GM20000 (cell line): ENCODE data around the gene CNTNAP5.

ENCODE experiments used
- DNase-seq: peaks from one replicate; pipeline ENCODE4 v3.0.0; 2012; ENCODE audit warnings: low spot score
- TF ChIP-seq, protein P1 (sequence below): IDR thresholded peaks from 2 replicates; pipeline ENCODE4 v1.5.1; 2012; ENCODE audit warnings: mild to moderate bottlenecking, control low read depth; ENCODE audit errors: extremely low read depth, missing control alignments

The CNTNAP5 gene

GRCh38 chr2:124039762-124040291, 14.7 kb downstream of the CNTNAP5 start:
- TF ChIP-seq, protein P1, sequence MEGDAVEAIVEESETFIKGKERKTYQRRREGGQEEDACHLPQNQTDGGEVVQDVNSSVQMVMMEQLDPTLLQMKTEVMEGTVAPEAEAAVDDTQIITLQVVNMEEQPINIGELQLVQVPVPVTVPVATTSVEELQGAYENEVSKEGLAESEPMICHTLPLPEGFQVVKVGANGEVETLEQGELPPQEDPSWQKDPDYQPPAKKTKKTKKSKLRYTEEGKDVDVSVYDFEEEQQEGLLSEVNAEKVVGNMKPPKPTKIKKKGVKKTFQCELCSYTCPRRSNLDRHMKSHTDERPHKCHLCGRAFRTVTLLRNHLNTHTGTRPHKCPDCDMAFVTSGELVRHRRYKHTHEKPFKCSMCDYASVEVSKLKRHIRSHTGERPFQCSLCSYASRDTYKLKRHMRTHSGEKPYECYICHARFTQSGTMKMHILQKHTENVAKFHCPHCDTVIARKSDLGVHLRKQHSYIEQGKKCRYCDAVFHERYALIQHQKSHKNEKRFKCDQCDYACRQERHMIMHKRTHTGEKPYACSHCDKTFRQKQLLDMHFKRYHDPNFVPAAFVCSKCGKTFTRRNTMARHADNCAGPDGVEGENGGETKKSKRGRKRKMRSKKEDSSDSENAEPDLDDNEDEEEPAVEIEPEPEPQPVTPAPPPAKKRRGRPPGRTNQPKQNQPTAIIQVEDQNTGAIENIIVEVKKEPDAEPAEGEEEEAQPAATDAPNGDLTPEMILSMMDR: no peak
- no peak for DNase-seq

DNA sequence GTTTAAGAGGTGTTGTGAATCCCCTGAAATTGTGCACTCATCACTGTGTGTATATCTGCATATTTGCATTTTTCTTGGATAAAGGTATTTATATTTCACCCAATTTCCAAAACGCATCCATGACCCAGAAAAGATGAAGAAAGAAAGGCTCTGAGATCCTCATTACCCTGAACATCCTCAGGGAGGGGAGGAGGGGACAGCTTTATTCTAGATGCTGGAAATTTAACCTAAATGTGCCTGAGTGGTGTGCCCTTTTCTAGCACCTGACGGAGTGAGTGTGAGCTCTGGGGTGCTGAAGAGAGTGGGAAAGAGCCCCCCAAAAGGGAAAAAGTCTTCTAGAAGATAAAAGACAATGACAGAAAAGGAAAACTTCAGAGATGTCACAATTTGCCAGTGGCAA, 20.8 kb downstream of the CNTNAP5 start:
- TF ChIP-seq, protein P1: no peak
- DNase-seq: no peak

GRCh38 chr2:124046332-124046731, 21.2 kb downstream of the CNTNAP5 start:
- TF ChIP-seq, protein P1: no peak

DNA sequence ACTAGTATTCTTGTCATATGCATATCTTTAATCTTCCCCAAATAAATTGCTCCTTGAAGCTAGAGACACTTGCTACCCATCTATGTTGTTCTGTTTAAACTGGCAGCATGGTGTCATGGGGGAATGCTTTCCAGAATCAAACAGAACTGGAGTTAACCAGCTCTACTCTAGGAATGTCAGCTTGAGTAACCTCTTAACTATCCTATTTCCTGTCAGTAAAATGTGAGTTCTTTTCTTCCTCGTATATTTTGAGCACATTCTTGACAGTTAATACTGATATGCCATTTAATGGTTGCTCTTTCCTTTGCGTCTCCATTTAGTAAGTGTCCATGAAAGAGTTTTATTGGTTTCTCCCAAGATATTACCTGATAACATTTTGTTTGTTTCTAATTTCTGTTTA, 23.0 kb downstream of the CNTNAP5 start:
- TF ChIP-seq, protein P1: no peak
- no peak for DNase-seq

More at GRCh38 chr2:124046332-124046731, 21.2 kb downstream of the CNTNAP5 start:
- DNase-seq: no peak

DNA sequence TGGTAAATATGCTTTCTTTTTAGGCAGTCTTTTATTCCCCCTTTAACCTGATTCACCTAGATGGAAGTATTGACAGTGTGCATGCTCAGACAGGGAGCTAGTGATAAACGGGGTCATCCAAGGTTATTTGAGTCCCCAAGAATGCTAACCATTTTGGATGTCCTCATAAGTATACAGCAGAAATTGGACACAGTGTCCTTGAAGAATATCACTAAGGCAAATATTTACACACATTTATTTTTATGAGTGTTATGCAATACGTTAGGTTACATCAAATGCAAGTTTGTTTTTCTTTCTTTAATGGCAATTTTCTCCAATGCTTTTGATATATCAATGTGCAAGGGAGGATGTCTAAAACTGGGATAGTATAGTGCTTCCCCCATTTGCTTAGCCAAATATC, 23.6 kb downstream of the CNTNAP5 start:
- no peak for DNase-seq

DNA sequence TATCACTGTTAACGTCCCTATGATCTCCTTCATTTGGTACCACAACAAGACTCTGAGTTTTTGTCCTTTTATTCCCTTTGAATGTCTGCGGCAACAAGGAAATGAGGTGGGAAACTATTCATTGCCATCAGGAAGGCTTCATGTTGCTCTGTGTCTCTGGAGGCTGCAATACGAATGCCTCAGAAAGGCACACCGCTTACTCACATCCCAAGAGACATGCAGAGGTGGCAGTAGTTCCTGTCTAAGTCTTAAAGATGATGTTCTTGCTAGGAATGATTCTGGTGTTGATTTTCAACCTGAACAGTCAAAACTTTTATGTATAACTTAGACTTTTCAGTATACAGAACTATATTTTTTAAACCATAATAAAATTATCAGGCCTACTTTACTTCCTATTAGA, 24.0 kb downstream of the CNTNAP5 start:
- TF ChIP-seq, protein P1: no peak
- no peak for DNase-seq

More for the DNA sequence above, 23.6 kb downstream of the CNTNAP5 start:
- TF ChIP-seq, protein P1: no peak

- DNase-seq: no peak
- TF ChIP-seq, protein P1: no peak
These were observed 25.9 kb downstream of the CNTNAP5 start for GRCh38 chr2:124050833-124051497.
